Hematopoietic multipotent progenitor cell treated with erythropoietin and hydrocortisone succinate and interleukin-3 and kit ligand, for 8 days (in vitro differentiated cells): ENCODE results near the gene TRAPPC12.
"Not testable (repeated sequence)": the region's sequence is repeated elsewhere in the genome, so short reads cannot be mapped to it uniquely, and the experiment has no call there.

ENCODE experiments used
- DNase-seq: peaks from one replicate; pipeline ENCODE4 v3.0.0-alpha.2; 2015

Gene TRAPPC12

GRCh38 chr2:3379647-3380534 lies at the start of gene TRAPPC12:
Gene TRAPPC12, plus strand, starts transcription at chr2:3379694. Its CDS starts 7,930 bp downstream, at chr2:3387624.
- peak; percentile 93 for DNase-seq

- no peak for DNase-seq
These were observed 47.4 kb upstream of the TRAPPC12 start for GRCh38 chr2:3332133-3332532.

GRCh38 chr2:3334392-3335345 lies 44.8 kb upstream of the TRAPPC12 start:
- no peak for DNase-seq

- no peak for DNase-seq
These were observed 42.6 kb upstream of the TRAPPC12 start for GRCh38 chr2:3336844-3337243.

GRCh38 chr2:3338340-3338739 lies 41.2 kb upstream of the TRAPPC12 start:
- DNase-seq, result no peak

- no peak for DNase-seq
These were observed 39.4 kb upstream of the TRAPPC12 start for GRCh38 chr2:3340144-3340543.

- DNase-seq, result no peak
These were observed 38.2 kb upstream of the TRAPPC12 start for GRCh38 chr2:3341336-3341735.

- no peak for DNase-seq
These were observed 37.2 kb upstream of the TRAPPC12 start for GRCh38 chr2:3342324-3342723.

- no peak for DNase-seq
These were observed 36.5 kb upstream of the TRAPPC12 start for GRCh38 chr2:3343012-3343411.

- DNase-seq, result no peak
These were observed 34.6 kb upstream of the TRAPPC12 start for GRCh38 chr2:3344897-3345296.

GRCh38 chr2:3345621-3346020 lies 33.9 kb upstream of the TRAPPC12 start:
- no peak for DNase-seq

GRCh38 chr2:3348767-3349166 lies 30.7 kb upstream of the TRAPPC12 start:
- DNase-seq, result no peak

- no peak for DNase-seq
These were observed 30.2 kb upstream of the TRAPPC12 start for GRCh38 chr2:3349211-3349693.

- no peak for DNase-seq
These were observed 24.5 kb upstream of the TRAPPC12 start for GRCh38 chr2:3354986-3355385.

GRCh38 chr2:3355951-3356569 lies 23.4 kb upstream of the TRAPPC12 start:
- no peak for DNase-seq

GRCh38 chr2:3356799-3357198 lies 22.7 kb upstream of the TRAPPC12 start:
- no peak for DNase-seq

GRCh38 chr2:3357446-3357845 lies 22.0 kb upstream of the TRAPPC12 start:
- DNase-seq, result not testable (repeated sequence)

- no peak for DNase-seq
These were observed 21.6 kb upstream of the TRAPPC12 start for GRCh38 chr2:3357926-3358325.

GRCh38 chr2:3361518-3362389 lies 17.7 kb upstream of the TRAPPC12 start:
- DNase-seq, result no peak

- no peak for DNase-seq
These were observed 14.3 kb upstream of the TRAPPC12 start for GRCh38 chr2:3365219-3365618.

GRCh38 chr2:3368261-3368722 lies 11.2 kb upstream of the TRAPPC12 start:
- no peak for DNase-seq
